Stimulated activated naive CD8-positive, alpha-beta T cell treated with anti-CD3 and anti-CD28 coated beads, Interleukin-15, Interleukin-2, amounts not matched to agents 100 U/mL and 50 U/mL, for 24 hours (primary cell): ENCODE measurements around the gene ADD2.
"Not testable (repeated sequence)": the region's sequence is repeated elsewhere in the genome, so short reads cannot be mapped to it uniquely, and the experiment has no call there.

ENCODE experiments used
- ATAC-seq: fragments of 150-1000 bp; cut with Tn5 transposase; one replicate; pipeline ENCODE4 v1.10.0; 2021
- DNase-seq: peaks from one replicate; pipeline ENCODE4 v3.0.0; 2021

ADD2 gene

DNA sequence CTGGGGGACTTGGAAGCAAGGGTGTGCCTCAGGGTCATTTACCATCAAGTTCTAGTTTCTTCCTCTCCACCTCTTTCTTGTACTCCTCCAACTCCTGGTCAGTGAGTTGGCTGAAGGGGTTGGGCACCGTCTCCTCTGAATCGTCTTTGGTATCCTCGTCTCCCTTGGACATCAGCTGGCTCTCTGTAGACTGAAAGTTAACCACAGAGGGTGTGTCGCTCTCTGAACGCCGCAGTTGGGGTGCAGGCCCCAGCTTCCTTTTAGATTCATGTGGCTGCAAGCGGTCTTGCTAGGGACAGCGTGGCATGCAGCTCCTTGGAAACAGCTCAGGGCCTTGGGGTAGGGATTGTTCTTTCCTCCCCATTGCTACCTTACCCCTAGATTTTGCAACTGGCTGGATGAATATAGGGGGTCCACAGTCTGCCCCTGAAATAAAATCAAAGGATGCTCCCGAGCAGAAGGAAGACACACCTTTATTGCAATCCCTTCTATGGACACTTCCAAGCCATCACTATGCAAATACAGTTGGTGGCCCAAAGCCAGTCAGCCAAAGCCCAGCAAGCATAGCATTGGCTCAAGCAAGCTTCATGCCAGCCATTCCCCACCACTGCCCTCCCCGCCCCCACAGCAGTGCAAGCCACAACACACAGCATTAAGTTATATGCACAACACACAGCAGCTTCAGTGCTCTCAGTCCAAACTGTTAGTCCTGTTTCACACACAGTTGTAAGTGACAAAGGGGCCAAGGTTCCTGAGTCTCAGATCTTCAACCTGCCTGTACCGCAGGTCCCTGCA, 93.2 kb downstream of the ADD2 start:
- ATAC-seq, result no peak
- no peak for DNase-seq

DNA sequence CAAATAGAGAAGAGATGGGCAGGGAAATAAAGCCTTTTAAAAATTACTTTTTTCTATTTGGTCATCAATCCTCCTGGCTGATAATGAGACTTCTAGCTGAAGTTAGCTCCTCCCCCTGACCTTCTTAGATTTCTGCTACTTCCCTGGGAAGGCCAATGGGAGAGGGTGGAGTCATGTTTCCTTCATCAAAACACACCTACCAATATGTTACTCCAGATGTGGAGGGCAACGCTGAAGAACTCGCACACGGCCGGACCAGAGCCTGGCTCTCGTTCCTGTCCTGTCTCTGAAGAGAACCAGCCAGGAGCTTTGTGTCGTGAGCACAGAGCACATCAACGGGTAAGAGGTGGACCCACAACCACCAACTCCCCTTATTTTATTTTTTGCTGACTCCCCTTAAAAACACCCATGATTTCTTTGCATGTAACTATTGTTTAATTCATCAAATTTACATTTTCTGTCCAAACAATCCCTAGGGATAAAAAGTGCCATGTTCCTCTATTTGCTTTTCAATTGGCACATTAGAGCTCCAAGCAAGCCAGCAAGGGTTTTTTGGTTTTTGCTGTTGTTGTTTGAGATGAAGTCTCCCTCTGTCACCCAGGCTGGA, 94.9 kb downstream of the ADD2 start:
- no peak for ATAC-seq
- no peak for DNase-seq

DNA sequence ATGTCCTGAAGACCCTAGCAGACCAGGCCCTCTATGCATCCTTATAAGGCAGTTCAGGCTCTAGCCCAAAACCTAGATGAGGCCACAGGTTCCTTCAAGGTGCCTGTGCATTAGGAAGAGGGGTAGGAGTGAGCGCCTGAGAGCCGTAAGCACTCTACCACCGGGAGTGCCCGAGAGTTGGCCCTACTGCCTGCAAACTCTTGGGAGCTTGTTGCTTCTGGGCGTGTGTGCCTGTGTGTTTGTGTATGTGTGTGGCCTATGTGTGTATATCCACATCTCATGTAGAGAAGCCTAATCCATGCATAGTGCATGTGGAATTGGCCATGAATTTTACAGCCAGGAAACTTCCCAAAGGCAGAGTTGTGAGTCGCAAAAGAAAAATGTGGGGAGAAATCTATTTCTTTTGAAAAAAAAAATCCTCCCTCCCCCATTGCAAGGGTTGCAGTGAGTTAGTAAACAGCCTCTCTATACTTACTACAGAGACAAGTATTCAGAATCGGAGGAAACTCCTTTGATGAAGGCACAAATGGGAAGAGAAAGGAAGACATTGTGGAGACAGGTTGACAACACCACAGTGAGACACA, 96.8 kb downstream of the ADD2 start:
- ATAC-seq (no peak), DNase-seq (no peak)

DNA sequence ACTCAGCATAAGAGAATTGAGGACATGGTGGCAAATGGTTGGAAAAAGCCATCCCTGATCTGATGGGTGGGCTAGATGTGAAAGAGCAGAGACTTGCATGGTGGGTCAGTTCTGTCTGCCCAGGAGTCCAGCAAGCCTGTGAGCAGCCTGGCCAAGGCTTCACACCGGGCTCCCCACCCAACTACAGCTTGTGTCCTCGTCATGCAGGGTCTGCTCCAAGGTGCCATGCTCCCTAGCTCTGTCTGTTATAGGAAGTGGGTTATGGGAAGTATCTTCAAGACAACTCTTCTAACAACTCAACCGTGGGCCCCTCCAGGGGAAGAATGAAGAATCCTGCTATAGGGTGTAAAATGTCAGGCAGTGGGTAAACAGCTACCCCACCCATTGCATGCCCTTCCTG, 97.4 kb downstream of the ADD2 start:
- ATAC-seq (no peak), DNase-seq (no peak)

DNA sequence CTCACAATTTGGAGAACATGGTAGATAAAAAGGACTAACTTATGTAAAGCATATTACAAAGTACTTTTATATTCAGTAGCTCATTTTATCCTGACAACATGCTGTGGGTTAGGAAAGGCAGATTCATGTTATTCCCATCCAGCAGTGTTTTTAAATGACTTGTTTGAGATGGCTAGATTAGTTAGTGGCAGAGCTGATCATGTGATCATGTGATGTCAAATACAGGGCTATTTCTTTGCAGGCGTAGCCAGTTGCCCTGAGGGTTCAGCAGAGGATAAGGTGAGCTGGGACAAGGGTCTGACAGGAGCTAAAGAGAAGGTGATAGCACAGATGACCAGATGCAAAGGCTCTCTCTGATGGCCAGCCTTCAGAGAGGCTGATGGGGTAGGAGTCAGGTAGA, 97.8 kb downstream of the ADD2 start:
- DNase-seq (no peak), ATAC-seq (no peak)

DNA sequence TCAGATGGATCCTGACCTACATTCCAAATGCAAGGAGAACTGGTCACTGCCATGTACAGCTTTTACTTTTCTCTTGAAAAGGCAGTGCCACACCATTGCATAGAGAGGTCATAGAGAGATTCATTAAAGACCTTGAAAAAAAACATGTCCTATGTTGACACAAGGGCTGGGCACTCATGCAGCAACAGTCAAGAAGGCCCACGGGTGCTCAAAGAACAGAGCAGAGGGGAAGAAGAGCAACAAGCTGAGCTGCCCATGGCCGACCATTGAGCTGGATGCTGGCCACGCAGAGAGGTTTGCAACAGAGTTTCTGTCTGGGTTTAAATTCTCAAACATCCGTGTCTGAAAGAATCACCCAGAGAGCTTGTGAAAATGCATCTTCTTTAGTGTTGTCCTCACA, 99.1 kb downstream of the ADD2 start:
- ATAC-seq (no peak), DNase-seq (no peak)

DNA sequence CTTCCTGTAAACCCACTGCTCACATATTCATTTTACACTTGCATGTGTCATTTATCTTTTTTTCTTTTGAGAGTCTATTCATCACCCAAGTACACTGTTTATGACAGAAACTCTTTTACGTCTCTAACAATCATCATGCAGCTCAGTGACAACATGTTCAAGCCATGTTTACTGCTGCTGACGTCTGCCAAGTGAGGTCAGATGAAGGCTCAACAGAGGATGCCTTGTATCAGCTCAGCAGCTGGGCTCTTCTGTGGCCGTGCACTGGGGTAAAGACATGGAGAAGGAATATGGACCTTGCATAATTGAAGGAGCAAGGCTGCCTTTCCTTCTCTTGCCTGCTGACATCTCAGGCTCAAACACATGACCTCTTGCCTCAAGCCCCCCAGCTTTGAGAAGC, 99.6 kb downstream of the ADD2 start:
- DNase-seq (no peak), ATAC-seq (no peak)

DNA sequence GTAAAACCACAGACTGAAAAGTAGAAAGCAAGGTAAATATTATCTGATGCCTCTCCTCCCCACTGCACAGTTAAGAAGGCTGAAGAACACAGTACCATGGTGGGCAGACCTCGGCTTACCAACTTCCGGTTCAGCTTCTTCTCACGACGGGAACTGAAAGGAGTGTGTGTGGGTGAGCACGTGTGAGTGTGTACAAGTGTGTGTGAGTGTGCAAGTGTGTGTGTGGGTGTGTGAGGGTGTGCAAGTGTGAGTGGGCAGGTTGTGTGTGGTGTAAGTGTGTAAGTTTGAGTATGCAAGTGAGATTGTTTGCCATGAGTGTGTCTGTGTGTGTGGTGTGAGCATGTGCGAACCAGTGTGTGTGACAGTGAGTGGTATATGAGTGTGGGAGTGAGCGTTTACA, 103.5 kb downstream of the ADD2 start:
- DNase-seq (no peak), ATAC-seq (no peak)

DNA sequence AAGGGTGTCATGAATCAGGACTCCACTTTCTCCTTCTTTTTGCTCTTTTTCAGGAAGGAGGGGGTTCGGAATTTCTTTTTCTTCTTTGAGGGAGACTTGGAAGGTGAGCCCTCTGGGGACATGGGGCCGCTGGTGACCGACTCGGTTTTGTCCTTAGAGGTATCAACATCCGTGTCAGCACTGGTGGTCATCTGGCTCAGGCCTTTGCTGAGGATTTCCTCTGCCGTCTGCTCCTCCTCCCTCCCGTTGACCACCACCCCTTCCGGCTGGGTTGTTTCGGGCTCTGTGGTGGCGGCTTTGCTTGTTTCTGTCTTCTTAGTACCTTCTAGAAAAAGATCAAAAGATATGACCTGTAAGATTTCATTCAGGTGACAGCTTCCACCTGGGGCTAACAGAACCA, 104.6 kb downstream of the ADD2 start:
- DNase-seq (no peak), ATAC-seq (no peak)

DNA sequence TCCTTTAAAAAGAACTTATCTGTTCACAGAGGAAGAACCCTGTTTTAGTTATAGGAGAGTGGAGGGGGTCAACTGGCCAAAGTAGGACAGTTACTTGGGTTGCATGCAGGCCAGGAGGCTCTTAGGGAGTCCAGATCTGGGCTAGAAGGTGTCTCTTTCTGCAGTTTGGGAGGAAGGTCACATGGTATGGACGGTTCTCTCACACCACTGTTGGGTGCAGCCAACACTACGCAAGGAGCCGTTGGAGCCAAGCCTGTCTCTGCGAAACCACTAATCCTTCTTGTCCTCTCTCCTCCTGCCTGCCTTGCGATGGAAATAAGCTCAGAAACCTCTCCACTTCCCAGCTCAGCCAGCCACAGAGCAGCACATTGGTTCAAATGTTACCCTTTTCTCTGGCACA, 108.4 kb downstream of the ADD2 start:
- no peak for ATAC-seq
- DNase-seq, result no peak

DNA sequence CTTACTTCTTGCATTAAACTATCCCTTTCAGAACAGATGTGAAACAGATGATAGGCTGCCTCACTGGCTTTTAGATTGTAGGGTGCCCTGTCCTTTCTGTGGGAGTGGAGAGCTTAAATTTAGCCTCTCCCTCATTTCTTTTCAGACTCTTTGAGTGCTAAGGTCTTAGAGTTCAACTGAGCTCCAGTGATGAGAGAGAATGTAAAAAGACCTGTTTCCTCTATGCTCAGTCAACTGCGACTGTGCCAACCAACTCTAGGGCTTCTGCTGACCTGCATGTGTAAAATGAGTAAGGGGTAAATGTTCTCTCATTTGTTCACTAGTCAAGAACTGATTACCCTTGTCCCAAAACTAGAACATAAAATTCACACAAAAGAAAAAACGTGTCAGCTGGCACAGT, 109.5 kb downstream of the ADD2 start:
- ATAC-seq (no peak), DNase-seq (no peak)

DNA sequence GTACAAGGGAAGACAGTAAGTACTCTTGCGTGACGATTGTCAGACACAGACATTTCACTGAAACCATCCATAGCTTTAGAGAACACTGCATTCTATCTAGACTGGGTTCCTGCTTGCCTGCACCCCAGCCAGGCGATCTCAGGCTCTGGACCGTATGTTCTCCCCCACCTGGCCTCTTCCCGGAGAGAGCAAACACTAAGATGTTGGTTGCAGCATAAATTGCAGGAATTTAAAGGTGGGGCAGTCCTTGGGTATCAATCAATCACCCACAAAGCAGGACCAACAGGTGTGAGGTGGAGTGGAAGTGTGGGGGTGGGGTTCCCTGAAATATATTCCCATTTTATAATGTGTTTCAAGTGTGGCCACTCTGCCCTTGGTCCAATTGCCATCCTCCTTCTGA, 110.8 kb downstream of the ADD2 start:
- DNase-seq (no peak), ATAC-seq (no peak)

DNA sequence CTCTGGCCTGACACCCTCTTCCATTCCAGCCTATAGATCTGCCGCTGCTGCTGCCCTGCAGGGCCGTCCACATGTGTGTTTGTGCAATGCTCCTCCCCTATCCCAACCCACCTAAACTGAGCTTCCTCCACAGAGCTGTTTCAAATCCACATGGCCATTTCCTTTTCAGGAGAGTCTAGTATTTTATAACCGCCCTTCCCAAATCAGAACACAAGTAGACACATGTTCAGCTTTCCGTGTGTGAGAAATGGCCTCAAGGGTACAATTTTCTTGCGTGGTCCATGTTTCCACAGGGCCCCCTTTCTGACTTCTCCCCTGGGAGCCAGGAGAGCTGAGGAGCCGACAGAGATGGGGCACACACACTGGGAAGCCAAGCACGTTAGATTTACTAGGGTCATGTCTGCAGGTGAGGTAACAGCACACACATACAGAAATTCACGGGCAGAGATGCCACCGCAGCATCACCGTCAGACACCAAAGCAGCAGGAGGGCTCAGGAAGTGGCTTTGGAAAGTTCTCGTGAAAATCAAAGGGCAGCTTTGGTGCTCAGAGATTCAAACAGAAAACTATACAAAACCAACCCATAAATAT, 111.5 kb downstream of the ADD2 start:
- ATAC-seq, result peak; percentile 44
- peak; percentile 28 for DNase-seq

DNA sequence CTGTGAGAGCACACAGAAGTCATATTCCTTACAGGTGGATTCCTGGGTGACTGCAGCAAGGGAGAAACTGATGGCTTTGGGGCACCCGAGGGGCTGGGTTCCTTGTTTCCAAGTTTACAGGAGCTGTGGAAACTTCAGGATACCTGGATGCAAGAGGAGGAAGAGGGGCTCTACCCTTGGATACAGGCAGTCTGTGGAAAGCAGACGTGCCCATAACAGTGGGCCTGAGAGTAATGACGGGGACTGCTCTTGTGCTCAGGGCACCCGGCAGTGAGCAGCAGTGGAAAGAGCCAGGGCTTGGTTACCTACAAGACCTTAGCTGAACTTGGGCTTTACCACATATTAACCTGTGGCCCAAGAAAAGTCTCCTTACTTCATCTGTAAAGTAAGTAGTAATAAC, 112.2 kb downstream of the ADD2 start:
- ATAC-seq (no peak), DNase-seq (no peak)

DNA sequence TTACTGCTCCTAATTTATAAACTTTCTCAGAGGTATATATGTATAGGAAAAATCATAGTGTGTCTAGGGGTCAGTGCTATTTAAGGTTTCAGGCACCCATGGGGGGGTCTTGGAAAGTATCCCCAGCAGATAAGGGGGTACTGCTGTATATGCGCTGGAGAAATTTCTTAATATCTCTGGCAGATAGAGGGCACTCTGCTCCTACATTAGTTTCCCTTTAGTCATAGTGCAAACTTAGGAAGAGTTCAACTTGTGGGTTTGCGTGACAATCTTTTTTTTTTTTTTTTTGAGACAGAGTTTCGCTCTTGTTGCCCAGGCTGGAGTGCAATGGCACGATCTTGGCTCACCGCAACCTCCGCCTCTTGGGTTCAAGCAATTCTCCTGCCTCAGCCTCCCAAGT, 112.8 kb downstream of the ADD2 start:
- peak; percentile 62 for ATAC-seq

DNA sequence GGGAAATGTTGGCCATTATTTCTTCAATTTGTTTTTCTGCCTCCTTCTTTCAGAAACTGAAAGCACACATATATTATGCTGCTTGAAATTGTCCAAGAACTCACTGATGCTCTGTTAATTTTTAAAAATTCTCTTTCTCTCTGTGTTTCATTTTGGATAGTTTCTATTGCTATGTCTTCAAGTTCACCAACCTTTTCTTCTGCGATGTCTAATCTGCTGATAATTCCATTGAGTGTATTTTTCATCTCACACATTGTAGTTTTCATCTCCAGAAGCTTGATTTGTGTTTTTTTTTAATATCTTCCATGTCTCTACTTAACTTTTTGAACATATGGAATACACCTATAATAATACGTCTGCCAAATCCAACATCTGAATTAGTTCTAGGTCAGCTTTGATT, 116.3 kb downstream of the ADD2 start:
- DNase-seq (no peak), ATAC-seq (no peak)

More for the DNA sequence above, 112.8 kb downstream of the ADD2 start:
- not testable (repeated sequence) for DNase-seq

DNA sequence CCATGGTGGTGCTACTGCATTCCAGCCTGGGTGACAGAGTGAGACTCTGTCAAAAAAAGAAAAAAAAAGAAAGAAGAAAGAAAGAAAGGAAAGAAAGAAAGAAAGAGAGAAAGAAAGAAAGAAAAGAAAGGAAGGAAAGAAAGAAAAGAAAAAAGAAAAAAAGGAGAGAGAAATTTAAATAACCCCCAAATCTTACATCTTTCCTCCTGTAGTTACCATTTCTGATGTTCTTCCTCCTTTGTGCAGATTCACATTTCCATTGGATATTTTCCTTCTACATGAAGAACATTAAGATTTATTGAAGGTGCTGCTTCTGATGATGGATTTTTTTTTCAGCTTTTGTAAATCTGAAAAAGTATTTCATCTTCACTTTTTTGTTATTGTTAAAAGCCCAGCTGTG, 117.0 kb downstream of the ADD2 start:
- ATAC-seq (no peak), DNase-seq (no peak)

DNA sequence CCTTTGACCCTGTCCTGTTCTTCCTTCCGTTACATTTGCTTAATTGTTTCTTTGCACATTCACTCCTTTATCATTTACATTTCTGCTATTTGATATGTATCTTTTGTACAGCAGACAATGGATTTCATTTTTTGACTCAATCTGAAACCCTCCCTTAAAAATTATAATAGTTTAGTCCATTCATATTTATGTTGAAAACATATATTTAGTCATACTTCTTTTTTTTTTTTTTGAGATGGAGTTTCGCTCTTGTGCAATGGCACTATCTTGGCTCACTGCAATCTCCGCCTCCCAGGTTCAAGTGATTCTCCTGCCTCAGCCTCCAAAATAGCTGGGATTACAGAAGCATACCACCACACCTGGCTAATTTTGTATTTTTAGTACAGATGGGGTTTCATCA, 119.0 kb downstream of the ADD2 start:
- ATAC-seq, result no peak
- DNase-seq, result no peak

DNA sequence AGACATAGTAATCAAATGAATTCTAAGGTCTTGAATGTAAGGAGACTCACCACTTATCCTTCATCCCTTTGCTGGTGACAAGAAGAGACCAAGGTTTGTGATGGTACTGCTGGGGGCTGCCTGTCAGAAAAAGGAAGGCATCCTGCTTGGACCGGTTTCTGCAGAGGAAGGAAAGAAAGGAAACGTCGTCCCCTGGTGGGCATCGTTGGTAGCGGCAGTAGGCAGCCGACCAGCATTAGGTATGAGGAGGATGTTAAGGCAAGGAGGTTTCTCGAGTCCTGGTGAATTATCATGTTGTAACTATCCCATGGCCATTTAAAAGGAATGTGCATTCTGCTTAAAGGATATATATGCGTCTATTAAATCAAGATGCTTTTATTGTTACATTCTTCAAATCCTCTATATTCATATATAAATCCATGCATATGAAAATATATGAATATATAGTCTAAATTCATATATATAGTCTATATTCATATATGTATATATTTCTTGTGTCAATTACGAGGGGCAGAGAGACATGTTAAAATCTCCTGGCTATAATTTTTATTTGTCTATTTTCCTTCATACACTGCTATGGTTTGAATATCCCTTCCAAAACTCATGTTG, 120.0 kb downstream of the ADD2 start:
- ATAC-seq (peak; percentile 69), DNase-seq (peak; percentile 79)

DNA sequence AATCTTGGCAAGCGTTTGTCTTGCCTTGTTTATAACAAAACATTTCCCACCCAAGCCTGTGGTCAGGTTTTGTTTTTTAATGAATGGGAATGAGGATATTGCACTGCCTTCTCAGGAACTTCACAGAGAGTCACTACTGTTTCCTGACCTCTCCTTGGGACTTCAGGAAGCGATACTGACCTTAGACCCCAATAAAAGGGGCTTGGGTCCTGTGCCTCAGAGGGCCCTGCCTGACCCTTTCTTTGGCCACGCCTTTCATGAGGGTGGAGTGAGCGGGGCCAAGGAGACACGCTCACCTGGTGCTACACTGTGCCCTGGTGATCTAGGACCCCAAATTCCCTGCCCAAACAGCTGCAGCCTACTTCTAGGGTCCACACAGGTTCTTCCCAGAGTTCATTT, 121.6 kb downstream of the ADD2 start:
- DNase-seq, result no peak
- no peak for ATAC-seq

DNA sequence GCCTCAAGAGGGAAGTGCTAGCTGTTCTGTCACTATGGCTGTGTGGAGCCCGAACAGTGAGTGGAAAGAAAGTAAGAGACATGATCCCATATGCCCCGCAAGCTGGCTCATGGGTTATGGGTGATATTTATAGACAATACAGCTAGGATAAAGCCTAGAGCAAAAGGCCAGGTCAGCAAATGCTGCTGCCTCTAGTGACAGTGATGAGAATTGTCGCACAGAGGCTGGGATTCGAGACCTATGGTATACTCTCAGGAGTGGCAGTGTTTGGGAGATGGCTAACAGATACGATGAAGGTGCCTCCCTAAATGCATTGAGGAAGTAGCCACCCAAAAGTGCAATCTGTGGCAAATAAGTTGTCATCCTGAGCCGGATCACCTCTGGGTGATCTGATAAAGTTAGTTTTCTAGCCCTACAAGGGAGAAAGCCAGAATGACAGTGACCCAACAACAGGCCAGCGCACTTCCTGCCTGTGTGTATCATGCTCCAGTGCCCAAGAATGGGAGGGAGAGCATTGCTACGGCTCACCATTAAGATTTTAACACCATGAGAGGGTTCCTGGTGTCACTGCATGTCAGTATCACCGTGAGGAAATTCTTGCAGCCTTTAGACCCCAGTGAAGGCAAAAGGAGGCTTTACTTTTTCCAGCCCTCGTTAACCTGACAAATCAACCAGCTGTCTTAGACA, 122.1 kb downstream of the ADD2 start:
- ATAC-seq (no peak), DNase-seq (no peak)

DNA sequence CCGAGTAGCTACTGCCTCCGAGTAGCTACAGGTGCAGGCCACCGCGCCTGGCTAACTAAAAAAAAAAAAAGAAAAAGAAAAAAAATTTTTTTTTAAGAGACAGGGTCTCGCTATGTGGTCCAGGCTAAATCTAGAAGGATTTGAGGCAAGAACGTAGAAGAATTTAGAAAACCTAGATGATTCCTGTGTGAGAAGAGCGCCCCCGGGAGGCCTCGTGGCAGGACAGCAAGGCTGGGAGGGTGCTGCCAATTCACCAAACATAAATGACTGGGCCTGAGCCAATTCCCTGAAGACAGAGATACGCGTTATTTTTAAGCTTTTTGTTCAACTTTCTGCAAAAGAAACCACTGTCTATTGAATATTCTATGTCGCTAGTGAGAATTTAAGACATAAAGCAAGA, 124.3 kb downstream of the ADD2 start:
- DNase-seq, result no peak
- ATAC-seq, result no peak
